MCF 10A (cell line): Measurements from ENCODE around the gene TMEM132A. TPM values are rescaled to one million over a fixed set of nuclear protein-coding genes. Genes with fewer than 3 reads are reported as not detected.

Experiments
- BruUV-seq: library from RNA; stranded (reverse); fragments of 400-500 nt; replicated peaks from 2 replicates; lab custom pipeline; 2021; lab: Mats Ljungman, UMichigan
- CTCF ChIA-PET: fragments of 300-600 bp; sonication (Branson Sonifier 250); formaldehyde crosslinking; extraction: SDS; loops from one replicate; lab custom pipeline; 2021; ENCODE audit warnings: antibody characterized with exemption, inconsistent platforms; lab: Yijun Ruan, JAX
- POLR2A ChIA-PET: fragments of 300-600, 350-650 bp; sonication (Branson Sonifier 250); formaldehyde crosslinking; extraction: SDS; loops from one replicate; lab custom pipeline; 2020; ENCODE audit warnings: antibody characterized with exemption, inconsistent platforms; lab: Yijun Ruan, JAX
- DNase-seq: peaks from one replicate; pipeline ENCODE4 v3.0.0-alpha.2; 2018; ENCODE audit not compliant: unreplicated experiment
- H3K27ac Mint-ChIP-seq: one replicate; pipeline ENCODE4 v1.8.0; 2022; ENCODE audit warnings: mild to moderate bottlenecking, low read depth, mixed read lengths; ENCODE audit not compliant: unreplicated experiment
- H3K27me3 Mint-ChIP-seq: one replicate; pipeline ENCODE4 v1.8.0; 2022; ENCODE audit warnings: mixed read lengths; ENCODE audit not compliant: insufficient read depth, unreplicated experiment
- H3K36me3 Mint-ChIP-seq: one replicate; pipeline ENCODE4 v1.8.0; 2022; ENCODE audit warnings: mild to moderate bottlenecking, moderate library complexity, mixed read lengths; ENCODE audit not compliant: insufficient read depth, unreplicated experiment
- H3K4me1 Mint-ChIP-seq: one replicate; pipeline ENCODE4 v1.8.0; 2022; ENCODE audit warnings: mixed read lengths; ENCODE audit not compliant: insufficient read depth, unreplicated experiment
- H3K4me3 Mint-ChIP-seq: one replicate; pipeline ENCODE4 v1.8.0; 2022; ENCODE audit warnings: mild to moderate bottlenecking, moderate library complexity, mixed read lengths; ENCODE audit not compliant: unreplicated experiment
- H3K9me3 Mint-ChIP-seq: one replicate; pipeline ENCODE4 v1.8.0; 2022; ENCODE audit warnings: mixed read lengths; ENCODE audit not compliant: unreplicated experiment
- intact Hi-C: fragments of 100-400 bp; cut with micrococcal nuclease; formaldehyde crosslinking; loops from 2 replicates; pipeline ENCODE4 v1.14.1; 2022
- total RNA-seq: library from RNA; stranded (reverse); gene quantifications from 2 replicates; pipeline ENCODE4 v1.2.3, GENCODE V29; 2022
- TF ChIP-seq, protein P1 (sequence below): fragments of 200-600 bp; IDR thresholded peaks from one replicate; pipeline ENCODE4 v1.8.0; 2022; ENCODE audit warnings: antibody characterized with exemption, mild to moderate bottlenecking; ENCODE audit not compliant: unreplicated experiment

Gene TMEM132A
- total RNA-seq, 1 experiment from 2014 or later: 20.5 TPM

GRCh38 chr11:60913793-60914632 is 10.2 kb upstream of the TMEM132A start, which contains the start of gene TMEM109:
Gene TMEM109, plus strand, starts transcription at chr11:60914158. Its CDS starts 5,536 bp downstream, at chr11:60919694.
- BruUV-seq: no TSS peak
- TF ChIP-seq, protein P1, sequence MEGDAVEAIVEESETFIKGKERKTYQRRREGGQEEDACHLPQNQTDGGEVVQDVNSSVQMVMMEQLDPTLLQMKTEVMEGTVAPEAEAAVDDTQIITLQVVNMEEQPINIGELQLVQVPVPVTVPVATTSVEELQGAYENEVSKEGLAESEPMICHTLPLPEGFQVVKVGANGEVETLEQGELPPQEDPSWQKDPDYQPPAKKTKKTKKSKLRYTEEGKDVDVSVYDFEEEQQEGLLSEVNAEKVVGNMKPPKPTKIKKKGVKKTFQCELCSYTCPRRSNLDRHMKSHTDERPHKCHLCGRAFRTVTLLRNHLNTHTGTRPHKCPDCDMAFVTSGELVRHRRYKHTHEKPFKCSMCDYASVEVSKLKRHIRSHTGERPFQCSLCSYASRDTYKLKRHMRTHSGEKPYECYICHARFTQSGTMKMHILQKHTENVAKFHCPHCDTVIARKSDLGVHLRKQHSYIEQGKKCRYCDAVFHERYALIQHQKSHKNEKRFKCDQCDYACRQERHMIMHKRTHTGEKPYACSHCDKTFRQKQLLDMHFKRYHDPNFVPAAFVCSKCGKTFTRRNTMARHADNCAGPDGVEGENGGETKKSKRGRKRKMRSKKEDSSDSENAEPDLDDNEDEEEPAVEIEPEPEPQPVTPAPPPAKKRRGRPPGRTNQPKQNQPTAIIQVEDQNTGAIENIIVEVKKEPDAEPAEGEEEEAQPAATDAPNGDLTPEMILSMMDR: no peak
- H3K4me1 Mint-ChIP-seq: peaks cover 23% of the 10 kb centered on the region
- ChIA-PET CTCF (interaction anchor here (0.6 to 2.4 kb wide), 12 partner anchors 9 to 649 kb away, joined by 3 to 15 read pairs (median 4); no protein-coding TSS in a partner anchor), POLR2A (interaction anchor here (0.6 to 4.7 kb wide), 17 partner anchors 8 to 1365 kb away, joined by 3 to 69 read pairs (median 4); partner anchors contain the start of genes CCDC86, PRPF19, TMEM132A and VPS37C)
- no peaks in the 10 kb centered on the region for H3K9me3 Mint-ChIP-seq
- DNase-seq: peak; percentile 90
- no peaks in the 10 kb centered on the region for H3K36me3 Mint-ChIP-seq
- H3K27me3 Mint-ChIP-seq: peaks cover 6% of the 10 kb centered on the region
- H3K27ac Mint-ChIP-seq: peak within 1 kb of the TSS; percentile 95
- intact Hi-C loops: loop anchor here (10.0 kb wide), 1 partner anchor 251 kb away; the partner anchor contains the start of gene VPS37C
- H3K4me3 Mint-ChIP-seq: peak within 1 kb of the TSS; percentile 97

GRCh38 chr11:60914633-60915247 is 9.5 kb upstream of the TMEM132A start:
- no TSS peak for BruUV-seq
- Mint-ChIP-seq H3K4me3 (peak overlapping the region; percentile 97), H3K27ac (peak overlapping the region; percentile 95), H3K4me1 (peaks cover 23% of the 10 kb centered on the region), H3K9me3 (no peaks in the 10 kb centered on the region), H3K36me3 (peaks cover 4% of the 10 kb centered on the region), H3K27me3 (no peaks in the 10 kb centered on the region)
- ChIA-PET POLR2A (interaction anchor here (0.6 to 4.7 kb wide), 10 partner anchors 9 to 1479 kb away, joined by 3 to 69 read pairs (median 8); partner anchors contain the start of genes CCDC86, CYB561A3, PRPF19 and TMEM132A), CTCF (interaction anchor here (0.6 to 2.4 kb wide), 9 partner anchors 8 to 246 kb away, joined by 3 to 13 read pairs (median 5); partner anchors contain the start of gene TMEM132A)
- intact Hi-C loops: loop anchor here (1.0 to 10.0 kb wide), 4 partner anchors 10 to 273 kb away; partner anchors contain the start of genes TMEM132A and VPS37C
- TF ChIP-seq, protein P1: no peak
- peak; percentile 30 for DNase-seq

GRCh38 chr11:60915248-60915914 is 8.9 kb upstream of the TMEM132A start:
- ChIA-PET CTCF (interaction anchor here (0.6 to 2.4 kb wide), 17 partner anchors 8 to 1340 kb away, joined by 3 to 13 read pairs (median 4); partner anchors contain the start of genes SLC15A3 and TMEM132A), POLR2A (interaction anchor here (0.6 to 4.7 kb wide), 11 partner anchors 8 to 1480 kb away, joined by 3 to 69 read pairs (median 6); partner anchors contain the start of genes CCDC86, CYB561A3, PRPF19 and TMEM132A)
- Mint-ChIP-seq H3K4me3 (peak overlapping the region; percentile 97), H3K27ac (peak overlapping the region; percentile 95), H3K9me3 (no peaks in the 10 kb centered on the region), H3K4me1 (peaks cover 23% of the 10 kb centered on the region), H3K27me3 (no peaks in the 10 kb centered on the region), H3K36me3 (peaks cover 10% of the 10 kb centered on the region)
- intact Hi-C loops: loop anchor here (1.0 to 10.0 kb wide), 4 partner anchors 9 to 272 kb away; partner anchors contain the start of genes TMEM132A and VPS37C
- DNase-seq: peak; percentile 75
- TF ChIP-seq, protein P1: peak; percentile 5
- no TSS peak for BruUV-seq
